ENCODE results near the gene TECRL.

TECRL gene

GRCh38 chr4:64384237-64385203 lies 24.7 kb downstream of the TECRL start:
- Histone ChIP-seq H3K27me3 (ENCODE audit: control insufficient read depth, insufficient read depth, low read length) (no peaks in the 10 kb centered on the region), H3K9me3 (ENCODE audit: control insufficient read depth, insufficient read depth, low read length) (no peaks in the 10 kb centered on the region), H3K4me3 (ENCODE audit: low read depth, low read length) (no peak overlapping the region), H3K9ac (ENCODE audit: low read depth, low read length) (no peak overlapping the region), H3K36me3 (ENCODE audit: control insufficient read depth, insufficient read depth, low read length) (no peaks in the 10 kb centered on the region), H3K4me1 (ENCODE audit: control insufficient read depth, insufficient read depth, low read length) (no peaks in the 10 kb centered on the region)

- Histone ChIP-seq H3K4me1 (ENCODE audit: control insufficient read depth, insufficient read depth, low read length) (no peaks in the 10 kb centered on the region), H3K9me3 (ENCODE audit: control insufficient read depth, insufficient read depth, low read length) (no peaks in the 10 kb centered on the region), H3K9ac (ENCODE audit: low read depth, low read length) (no peak overlapping the region), H3K4me3 (ENCODE audit: low read depth, low read length) (no peak overlapping the region), H3K36me3 (ENCODE audit: control insufficient read depth, insufficient read depth, low read length) (no peaks in the 10 kb centered on the region), H3K27me3 (ENCODE audit: control insufficient read depth, insufficient read depth, low read length) (no peaks in the 10 kb centered on the region)
Measured at GRCh38 chr4:64368741-64369140, 40.5 kb downstream of the TECRL start.

- no peaks in the 10 kb centered on the region for H3K4me1 ChIP-seq (ENCODE audit: control insufficient read depth, insufficient read depth, low read length)
Measured at GRCh38 chr4:64361399-64361740, 47.9 kb downstream of the TECRL start.

GRCh38 chr4:64360664-64361398 lies 48.4 kb downstream of the TECRL start:
- Histone ChIP-seq H3K4me1 (ENCODE audit: control insufficient read depth, insufficient read depth, low read length) (no peaks in the 10 kb centered on the region), H3K27me3 (ENCODE audit: control insufficient read depth, insufficient read depth, low read length) (no peaks in the 10 kb centered on the region), H3K36me3 (ENCODE audit: control insufficient read depth, insufficient read depth, low read length) (no peaks in the 10 kb centered on the region)

More at GRCh38 chr4:64361399-64361740, 47.9 kb downstream of the TECRL start:
- no peak overlapping the region for H3K9ac ChIP-seq (ENCODE audit: low read depth, low read length)
- H3K9me3 ChIP-seq (ENCODE audit: control insufficient read depth, insufficient read depth, low read length) = no peaks in the 10 kb centered on the region
- no peaks in the 10 kb centered on the region for H3K27me3 ChIP-seq (ENCODE audit: control insufficient read depth, insufficient read depth, low read length)
- no peak overlapping the region for H3K4me3 ChIP-seq (ENCODE audit: low read depth, low read length)
- H3K36me3 ChIP-seq (ENCODE audit: control insufficient read depth, insufficient read depth, low read length) = no peaks in the 10 kb centered on the region

GRCh38 chr4:64359489-64359888 lies 49.8 kb downstream of the TECRL start:
- Histone ChIP-seq H3K9ac (ENCODE audit: low read depth, low read length) (no peak overlapping the region), H3K4me3 (ENCODE audit: low read depth, low read length) (no peak overlapping the region), H3K9me3 (ENCODE audit: control insufficient read depth, insufficient read depth, low read length) (no peaks in the 10 kb centered on the region), H3K36me3 (ENCODE audit: control insufficient read depth, insufficient read depth, low read length) (no peaks in the 10 kb centered on the region), H3K4me1 (ENCODE audit: control insufficient read depth, insufficient read depth, low read length) (no peaks in the 10 kb centered on the region), H3K27me3 (ENCODE audit: control insufficient read depth, insufficient read depth, low read length) (no peaks in the 10 kb centered on the region)

More at GRCh38 chr4:64360664-64361398, 48.4 kb downstream of the TECRL start:
- Histone ChIP-seq H3K4me3 (ENCODE audit: low read depth, low read length) (no peak overlapping the region), H3K9ac (ENCODE audit: low read depth, low read length) (no peak overlapping the region), H3K9me3 (ENCODE audit: control insufficient read depth, insufficient read depth, low read length) (no peaks in the 10 kb centered on the region)

GRCh38 chr4:64353904-64354303 lies 55.3 kb downstream of the TECRL start:
- Histone ChIP-seq H3K9me3 (ENCODE audit: control insufficient read depth, insufficient read depth, low read length) (no peaks in the 10 kb centered on the region), H3K4me3 (ENCODE audit: low read depth, low read length) (no peak overlapping the region), H3K9ac (ENCODE audit: low read depth, low read length) (no peak overlapping the region), H3K36me3 (ENCODE audit: control insufficient read depth, insufficient read depth, low read length) (no peaks in the 10 kb centered on the region), H3K27me3 (ENCODE audit: control insufficient read depth, insufficient read depth, low read length) (no peaks in the 10 kb centered on the region), H3K4me1 (ENCODE audit: control insufficient read depth, insufficient read depth, low read length) (no peaks in the 10 kb centered on the region)

GRCh38 chr4:64341711-64342110 lies 67.5 kb downstream of the TECRL start:
- Histone ChIP-seq H3K9me3 (ENCODE audit: control insufficient read depth, insufficient read depth, low read length) (no peaks in the 10 kb centered on the region), H3K36me3 (ENCODE audit: control insufficient read depth, insufficient read depth, low read length) (no peaks in the 10 kb centered on the region), H3K27me3 (ENCODE audit: control insufficient read depth, insufficient read depth, low read length) (no peaks in the 10 kb centered on the region), H3K4me3 (ENCODE audit: low read depth, low read length) (no peak overlapping the region), H3K4me1 (ENCODE audit: control insufficient read depth, insufficient read depth, low read length) (no peaks in the 10 kb centered on the region), H3K9ac (ENCODE audit: low read depth, low read length) (no peak overlapping the region)

- Histone ChIP-seq H3K4me3 (ENCODE audit: low read depth, low read length) (no peak overlapping the region), H3K4me1 (ENCODE audit: control insufficient read depth, insufficient read depth, low read length) (no peaks in the 10 kb centered on the region), H3K36me3 (ENCODE audit: control insufficient read depth, insufficient read depth, low read length) (no peaks in the 10 kb centered on the region), H3K9me3 (ENCODE audit: control insufficient read depth, insufficient read depth, low read length) (no peaks in the 10 kb centered on the region), H3K9ac (ENCODE audit: low read depth, low read length) (no peak overlapping the region), H3K27me3 (ENCODE audit: control insufficient read depth, insufficient read depth, low read length) (no peaks in the 10 kb centered on the region)
Measured at GRCh38 chr4:64340218-64341110, 68.8 kb downstream of the TECRL start.

GRCh38 chr4:64334964-64335363 lies 74.3 kb downstream of the TECRL start:
- H3K36me3 ChIP-seq (ENCODE audit: control insufficient read depth, insufficient read depth, low read length) = no peaks in the 10 kb centered on the region
- no peak overlapping the region for H3K4me3 ChIP-seq (ENCODE audit: low read depth, low read length)
- no peak overlapping the region for H3K9ac ChIP-seq (ENCODE audit: low read depth, low read length)
- H3K9me3 ChIP-seq (ENCODE audit: control insufficient read depth, insufficient read depth, low read length) = no peaks in the 10 kb centered on the region
- no peaks in the 10 kb centered on the region for H3K27me3 ChIP-seq (ENCODE audit: control insufficient read depth, insufficient read depth, low read length)
- H3K4me1 ChIP-seq (ENCODE audit: control insufficient read depth, insufficient read depth, low read length) = no peaks in the 10 kb centered on the region

GRCh38 chr4:64330143-64330542 lies 79.1 kb downstream of the TECRL start:
- H3K36me3 ChIP-seq (ENCODE audit: control insufficient read depth, insufficient read depth, low read length) = no peaks in the 10 kb centered on the region
- no peak overlapping the region for H3K4me3 ChIP-seq (ENCODE audit: low read depth, low read length)
- H3K9me3 ChIP-seq (ENCODE audit: control insufficient read depth, insufficient read depth, low read length) = no peaks in the 10 kb centered on the region
- no peak overlapping the region for H3K9ac ChIP-seq (ENCODE audit: low read depth, low read length)
- no peaks in the 10 kb centered on the region for H3K27me3 ChIP-seq (ENCODE audit: control insufficient read depth, insufficient read depth, low read length)
- H3K4me1 ChIP-seq (ENCODE audit: control insufficient read depth, insufficient read depth, low read length) = no peaks in the 10 kb centered on the region

GRCh38 chr4:64327237-64327636 lies 82.0 kb downstream of the TECRL start:
- Histone ChIP-seq H3K4me3 (ENCODE audit: low read depth, low read length) (no peak overlapping the region), H3K36me3 (ENCODE audit: control insufficient read depth, insufficient read depth, low read length) (no peaks in the 10 kb centered on the region), H3K27me3 (ENCODE audit: control insufficient read depth, insufficient read depth, low read length) (no peaks in the 10 kb centered on the region), H3K9ac (ENCODE audit: low read depth, low read length) (no peak overlapping the region), H3K9me3 (ENCODE audit: control insufficient read depth, insufficient read depth, low read length) (no peaks in the 10 kb centered on the region), H3K4me1 (ENCODE audit: control insufficient read depth, insufficient read depth, low read length) (no peaks in the 10 kb centered on the region)
